SK-N-SH (cell line): ENCODE measurements around the gene GTF2H4. TPM values are rescaled to one million over a fixed set of nuclear protein-coding genes. Genes with fewer than 3 reads are reported as not detected.

ENCODE experiments used
- CTCF ChIA-PET: fragments of 300-600, 350-600 bp; formaldehyde crosslinking; extraction: SDS; loops from one replicate; lab custom pipeline; 2021; lab: Yijun Ruan, JAX
- POLR2A ChIA-PET: fragments of 350-600 bp; sonication (Branson Sonifier 250); formaldehyde crosslinking; extraction: SDS; loops from one replicate; lab custom pipeline; 2020; ENCODE audit warnings: antibody characterized with exemption, inconsistent platforms; lab: Yijun Ruan, JAX
- DNase-seq: peaks from one replicate; pipeline ENCODE4 v3.0.0; 2012
- H2AFZ ChIP-seq: fragments of 200-600 bp; sonication (generic); 2 replicates; pipeline ENCODE4 v1.8.1; 2016; ENCODE audit warnings: antibody characterized with exemption, mild to moderate bottlenecking, low read depth
- H3F3A ChIP-seq: fragments of 200-600 bp; sonication (generic); replicated peaks from 2 replicates; pipeline ENCODE3; 2016; ENCODE audit warnings: antibody characterized with exemption, mild to moderate bottlenecking; ENCODE audit not compliant: insufficient read depth
- H3K27ac ChIP-seq, 2 experiments: fragments of 200-500 bp in 1 of 2; fragments of 200-600 bp in 1 of 2; sonication (Bioruptor generic) in 1 of 2; sonication (generic), shearing (Covaris generic) in 1 of 2; 2 replicates each; pipeline versions ENCODE4 v1.5.1 to v1.6.1; 2014 to 2016; ENCODE audit warnings: low read depth in 2 of 2, inconsistent platforms in 1 of 2, low read length in 1 of 2, mild to moderate bottlenecking in 1 of 2, mixed read lengths in 1 of 2
- H3K27me3 ChIP-seq: fragments of 200-600 bp; sonication (generic), shearing (Covaris generic); 2 replicates; pipeline ENCODE4 v1.6.1; 2016; ENCODE audit warnings: mixed run types; ENCODE audit not compliant: insufficient read depth
- H3K36me3 ChIP-seq, 2 experiments: fragments of 200-500 bp in 1 of 2; fragments of 200-600 bp in 1 of 2; sonication (Bioruptor generic) in 1 of 2; sonication (generic) in 1 of 2; replicated peaks in 1 of 2; 2 replicates each; pipeline versions ENCODE3 to v1.5.1; 2014 to 2016; ENCODE audit warnings: low read length in 1 of 2, mild to moderate bottlenecking in 1 of 2; ENCODE audit not compliant: insufficient read depth in 2 of 2, control insufficient read depth in 1 of 2
- H3K4me1 ChIP-seq, 2 experiments: fragments of 200-500 bp in 1 of 2; fragments of 200-600 bp in 1 of 2; sonication (Bioruptor generic) in 1 of 2; sonication (generic), shearing (Covaris generic) in 1 of 2; 2 replicates each; pipeline versions ENCODE4 v1.5.1 to v1.6.1; 2014 to 2016; ENCODE audit warnings: low read depth in 1 of 2, low read length in 1 of 2, mixed run types in 1 of 2; ENCODE audit not compliant: insufficient read depth in 2 of 2, control insufficient read depth in 1 of 2
- H3K4me2 ChIP-seq: fragments of 200-600 bp; sonication (generic), shearing (Covaris generic); 2 replicates; pipeline ENCODE4 v1.6.1; 2017; ENCODE audit warnings: mixed run types
- H3K4me3 ChIP-seq, 2 experiments: fragments of 200-500 bp in 1 of 2; fragments of 200-600 bp in 1 of 2; sonication (Bioruptor generic) in 1 of 2; sonication (generic), shearing (Covaris generic) in 1 of 2; 2 replicates each; pipeline versions ENCODE4 v1.5.1 to v1.8.1; 2014 to 2016; ENCODE audit warnings: low read depth in 2 of 2, inconsistent platforms in 1 of 2, low read length in 1 of 2, mild to moderate bottlenecking in 1 of 2, mixed read lengths in 1 of 2, moderate library complexity in 1 of 2
- H3K79me2 ChIP-seq: fragments of 200-600 bp; sonication (generic); 2 replicates; pipeline ENCODE4 v1.8.1; 2017; ENCODE audit warnings: mild to moderate bottlenecking; ENCODE audit not compliant: insufficient read depth
- H3K9ac ChIP-seq: fragments of 200-600 bp; sonication (generic); 2 replicates; pipeline ENCODE4 v1.6.1; 2017; ENCODE audit warnings: mixed run types
- H3K9me2 ChIP-seq: fragments of 200-600 bp; sonication (generic); 2 replicates; pipeline ENCODE4 v1.6.1; 2017; ENCODE audit warnings: mixed run types
- H3K9me3 ChIP-seq: fragments of 200-600 bp; sonication (generic); 2 replicates; pipeline ENCODE4 v1.6.1; 2017; ENCODE audit warnings: mixed run types, mild to moderate bottlenecking, moderate library complexity
- H4K20me1 ChIP-seq: fragments of 200-600 bp; sonication (generic); 2 replicates; pipeline ENCODE4 v1.6.1; 2017; ENCODE audit warnings: mild to moderate bottlenecking, mixed run types; ENCODE audit not compliant: insufficient read depth
- CTCF ChIP-seq: fragments of 200-600 bp; sonication (generic); IDR thresholded peaks from 2 replicates; pipeline ENCODE4 v1.6.1; 2017; ENCODE audit warnings: antibody characterized with exemption, mild to moderate bottlenecking, moderate library complexity
- EP300 ChIP-seq, 2 experiments: IDR thresholded peaks; 2 replicates each; pipeline versions ENCODE4 v1.4.0 to v1.6.1; 2012; ENCODE audit warnings: borderline replicate concordance in 1 of 2, low read depth in 1 of 2, low read length in 1 of 2
- FOSL2 ChIP-seq: IDR thresholded peaks from 2 replicates; pipeline ENCODE4 v1.4.0; 2012; ENCODE audit warnings: low read depth, mild to moderate bottlenecking, moderate library complexity, borderline replicate concordance
- GATA2 ChIP-seq: sonication (generic); formaldehyde crosslinking; IDR thresholded peaks from 2 replicates; pipeline ENCODE4 v1.5.0; 2020; ENCODE audit warnings: mild to moderate bottlenecking, missing genetic modification reagents
- JUND ChIP-seq: IDR thresholded peaks from 2 replicates; pipeline ENCODE4 v1.4.0; 2012
- SMC3 ChIP-seq: IDR thresholded peaks from 2 replicates; pipeline ENCODE4 v1.6.1; 2012; ENCODE audit warnings: low read depth, low read length, improper control_type of control experiment
- TCF12 ChIP-seq: IDR thresholded peaks from 2 replicates; pipeline ENCODE4 v1.4.0; 2012
- YY1 ChIP-seq: IDR thresholded peaks from 2 replicates; pipeline ENCODE4 v1.4.0; 2012; ENCODE audit warnings: low read depth, mild to moderate bottlenecking
- WGBS: methylation state at CpG from one replicate; pipeline ENCODE4 v1.1.6; 2017; ENCODE audit warnings: low lambda C conversion rate; 5-methylcytosine and 5-hydroxymethylcytosine counted together
- polyA plus RNA-seq, 3 experiments: library from polyadenylated mRNA; depleted of rRNA; stranded (reverse); fragments of >200 nt; gene quantifications; 2 replicates each; pipeline ENCODE4 v1.2.3, GENCODE V29; 2012
- TF ChIP-seq, protein P1 (sequence below): IDR thresholded peaks from 2 replicates; pipeline ENCODE4 v1.6.1; 2012; ENCODE audit warnings: mild to moderate bottlenecking, low read depth, low read length, moderate library complexity
- TF ChIP-seq, protein P2 (sequence below): IDR thresholded peaks from 2 replicates; pipeline ENCODE4 v1.4.0; 2012; ENCODE audit warnings: low read depth, borderline replicate concordance
- TF ChIP-seq, protein P3 (sequence below): fragments of 150-350 bp; IDR thresholded peaks from 2 replicates; pipeline ENCODE4 v1.6.1; 2017; ENCODE audit warnings: antibody characterized with exemption, low read length, low read depth, borderline replicate concordance
- TF ChIP-seq, protein P4 (sequence below): IDR thresholded peaks from 2 replicates; pipeline ENCODE4 v1.4.0; 2012; ENCODE audit warnings: low read depth, borderline replicate concordance

The GTF2H4 gene
- polyA plus RNA-seq, 1 of the 3 experiments (the other 2 are of a cell fraction), result 30.7 TPM

DNA sequence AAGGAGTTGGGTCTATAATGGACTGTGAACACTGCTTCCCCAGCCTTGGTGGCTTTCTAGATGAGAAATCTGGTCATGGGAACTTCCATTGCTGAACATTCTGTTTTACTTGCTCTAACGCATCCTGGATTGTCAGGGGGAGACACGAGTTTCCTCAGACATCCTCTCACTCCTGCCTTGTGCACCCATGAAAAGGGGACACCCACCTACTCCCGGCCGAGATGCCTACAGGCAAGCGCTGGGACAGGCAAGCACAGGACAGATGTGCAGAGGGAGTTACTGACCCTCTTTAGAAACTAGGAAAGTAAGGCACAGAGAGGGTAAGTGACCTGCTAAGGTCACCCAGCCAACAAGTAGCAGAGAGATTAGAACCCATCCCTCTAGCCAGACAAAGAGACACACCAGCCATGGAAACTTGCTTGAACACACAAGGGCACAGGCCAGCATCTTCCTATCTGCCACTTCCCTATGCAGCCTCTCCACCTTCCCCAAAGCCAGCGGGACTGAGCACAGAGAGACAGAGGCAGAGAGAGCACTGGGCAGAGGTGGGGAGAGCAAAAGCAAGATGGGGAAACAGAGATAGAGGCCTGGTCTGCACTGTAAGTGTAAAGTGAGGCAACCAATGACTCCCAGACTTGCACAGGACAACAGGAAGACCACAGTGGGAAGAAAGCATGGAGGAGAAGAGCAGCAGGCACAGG, 24.8 kb downstream of the GTF2H4 start:
- H4K20me1 ChIP-seq, result no peaks in the 10 kb centered on the region
- H3K36me3 ChIP-seq, result no peaks in the 10 kb centered on the region
- no peaks in the 10 kb centered on the region for H3K79me2 ChIP-seq
- no peak for DNase-seq
- H3K4me2 ChIP-seq, result no peak overlapping the region
- H3K27me3 ChIP-seq, result no peaks in the 10 kb centered on the region
- no peaks in the 10 kb centered on the region for H3K4me1 ChIP-seq
- 56% methylated on average over 3 of the region's 6 CpGs for WGBS
- POLR2A ChIA-PET, result no interaction called here
- no peaks in the 10 kb centered on the region for H3K9me2 ChIP-seq
- H3K9ac ChIP-seq, result no peak overlapping the region
- H2AFZ ChIP-seq, result no peak overlapping the region
- CTCF ChIA-PET, result interaction anchor here (1.9 kb wide), 1 partner anchor 8 kb away, joined by 6 read pairs; the partner anchor contains the start of gene MUCL3
- no peaks in the 10 kb centered on the region for H3F3A ChIP-seq
- no peak overlapping the region for H3K27ac ChIP-seq
- no peaks in the 10 kb centered on the region for H3K9me3 ChIP-seq
- H3K4me3 ChIP-seq, result no peak overlapping the region
- TF ChIP-seq YY1 (no peak), FOSL2 (no peak), SMC3 (no peak), GATA2 (CRISPR knock-in tag) (no peak), EP300 (IDR thresholded peaks at IDR 0.05; ENCODE audit: borderline replicate concordance in 1 of 2, low read depth in 1 of 2, low read length in 1 of 2) (no peak), JUND (no peak)
- TF ChIP-seq, protein P1, sequence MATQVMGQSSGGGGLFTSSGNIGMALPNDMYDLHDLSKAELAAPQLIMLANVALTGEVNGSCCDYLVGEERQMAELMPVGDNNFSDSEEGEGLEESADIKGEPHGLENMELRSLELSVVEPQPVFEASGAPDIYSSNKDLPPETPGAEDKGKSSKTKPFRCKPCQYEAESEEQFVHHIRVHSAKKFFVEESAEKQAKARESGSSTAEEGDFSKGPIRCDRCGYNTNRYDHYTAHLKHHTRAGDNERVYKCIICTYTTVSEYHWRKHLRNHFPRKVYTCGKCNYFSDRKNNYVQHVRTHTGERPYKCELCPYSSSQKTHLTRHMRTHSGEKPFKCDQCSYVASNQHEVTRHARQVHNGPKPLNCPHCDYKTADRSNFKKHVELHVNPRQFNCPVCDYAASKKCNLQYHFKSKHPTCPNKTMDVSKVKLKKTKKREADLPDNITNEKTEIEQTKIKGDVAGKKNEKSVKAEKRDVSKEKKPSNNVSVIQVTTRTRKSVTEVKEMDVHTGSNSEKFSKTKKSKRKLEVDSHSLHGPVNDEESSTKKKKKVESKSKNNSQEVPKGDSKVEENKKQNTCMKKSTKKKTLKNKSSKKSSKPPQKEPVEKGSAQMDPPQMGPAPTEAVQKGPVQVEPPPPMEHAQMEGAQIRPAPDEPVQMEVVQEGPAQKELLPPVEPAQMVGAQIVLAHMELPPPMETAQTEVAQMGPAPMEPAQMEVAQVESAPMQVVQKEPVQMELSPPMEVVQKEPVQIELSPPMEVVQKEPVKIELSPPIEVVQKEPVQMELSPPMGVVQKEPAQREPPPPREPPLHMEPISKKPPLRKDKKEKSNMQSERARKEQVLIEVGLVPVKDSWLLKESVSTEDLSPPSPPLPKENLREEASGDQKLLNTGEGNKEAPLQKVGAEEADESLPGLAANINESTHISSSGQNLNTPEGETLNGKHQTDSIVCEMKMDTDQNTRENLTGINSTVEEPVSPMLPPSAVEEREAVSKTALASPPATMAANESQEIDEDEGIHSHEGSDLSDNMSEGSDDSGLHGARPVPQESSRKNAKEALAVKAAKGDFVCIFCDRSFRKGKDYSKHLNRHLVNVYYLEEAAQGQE, result no peak
- TF ChIP-seq, protein P2, sequence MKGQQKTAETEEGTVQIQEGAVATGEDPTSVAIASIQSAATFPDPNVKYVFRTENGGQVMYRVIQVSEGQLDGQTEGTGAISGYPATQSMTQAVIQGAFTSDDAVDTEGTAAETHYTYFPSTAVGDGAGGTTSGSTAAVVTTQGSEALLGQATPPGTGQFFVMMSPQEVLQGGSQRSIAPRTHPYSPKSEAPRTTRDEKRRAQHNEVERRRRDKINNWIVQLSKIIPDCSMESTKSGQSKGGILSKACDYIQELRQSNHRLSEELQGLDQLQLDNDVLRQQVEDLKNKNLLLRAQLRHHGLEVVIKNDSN, result no peak
- TF ChIP-seq, protein P3, sequence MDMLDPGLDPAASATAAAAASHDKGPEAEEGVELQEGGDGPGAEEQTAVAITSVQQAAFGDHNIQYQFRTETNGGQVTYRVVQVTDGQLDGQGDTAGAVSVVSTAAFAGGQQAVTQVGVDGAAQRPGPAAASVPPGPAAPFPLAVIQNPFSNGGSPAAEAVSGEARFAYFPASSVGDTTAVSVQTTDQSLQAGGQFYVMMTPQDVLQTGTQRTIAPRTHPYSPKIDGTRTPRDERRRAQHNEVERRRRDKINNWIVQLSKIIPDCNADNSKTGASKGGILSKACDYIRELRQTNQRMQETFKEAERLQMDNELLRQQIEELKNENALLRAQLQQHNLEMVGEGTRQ, result no peak

DNA sequence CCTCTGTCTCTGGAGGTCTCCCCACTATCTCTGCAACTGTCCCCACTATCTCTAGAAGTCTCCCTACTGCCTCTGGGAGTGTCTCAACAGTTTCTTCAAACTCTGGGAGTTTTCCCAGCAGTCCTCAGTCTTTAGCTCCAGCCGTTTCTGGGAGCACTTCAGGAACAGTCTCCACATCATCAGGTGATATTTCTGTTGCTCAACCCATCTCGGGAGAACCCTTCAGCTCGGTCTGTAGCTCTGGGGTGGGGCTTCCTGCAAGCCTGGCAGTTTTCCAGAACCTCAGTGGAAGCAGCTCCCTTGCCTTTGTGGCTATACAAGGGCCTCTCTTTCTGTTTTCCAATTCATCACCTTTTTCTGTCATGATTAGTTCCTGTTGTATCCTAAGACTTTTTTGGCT, 27.0 kb downstream of the GTF2H4 start:
- H3K9me3 ChIP-seq, result no peaks in the 10 kb centered on the region
- H3K4me3 ChIP-seq, result no peak overlapping the region
- WGBS, result 18% methylated on average over 3 of the region's 3 CpGs
- CTCF ChIA-PET, result interaction anchor here (0.9 to 2.6 kb wide), 2 partner anchors 20 to 58 kb away, joined by 3 to 9 read pairs; partner anchors contain the start of gene VARS2
- H3K27ac ChIP-seq, result no peak overlapping the region
- no peaks in the 10 kb centered on the region for H3K36me3 ChIP-seq
- H2AFZ ChIP-seq, result no peak overlapping the region
- H3K79me2 ChIP-seq, result no peaks in the 10 kb centered on the region
- H4K20me1 ChIP-seq, result no peaks in the 10 kb centered on the region
- POLR2A ChIA-PET, result no interaction called here
- TF ChIP-seq, protein P3, result no peak
- TF ChIP-seq TCF12 (no peak), EP300 (IDR thresholded peaks at IDR 0.05; ENCODE audit: borderline replicate concordance in 1 of 2, low read depth in 1 of 2, low read length in 1 of 2) (no peak), CTCF (no peak)
- TF ChIP-seq, protein P4, sequence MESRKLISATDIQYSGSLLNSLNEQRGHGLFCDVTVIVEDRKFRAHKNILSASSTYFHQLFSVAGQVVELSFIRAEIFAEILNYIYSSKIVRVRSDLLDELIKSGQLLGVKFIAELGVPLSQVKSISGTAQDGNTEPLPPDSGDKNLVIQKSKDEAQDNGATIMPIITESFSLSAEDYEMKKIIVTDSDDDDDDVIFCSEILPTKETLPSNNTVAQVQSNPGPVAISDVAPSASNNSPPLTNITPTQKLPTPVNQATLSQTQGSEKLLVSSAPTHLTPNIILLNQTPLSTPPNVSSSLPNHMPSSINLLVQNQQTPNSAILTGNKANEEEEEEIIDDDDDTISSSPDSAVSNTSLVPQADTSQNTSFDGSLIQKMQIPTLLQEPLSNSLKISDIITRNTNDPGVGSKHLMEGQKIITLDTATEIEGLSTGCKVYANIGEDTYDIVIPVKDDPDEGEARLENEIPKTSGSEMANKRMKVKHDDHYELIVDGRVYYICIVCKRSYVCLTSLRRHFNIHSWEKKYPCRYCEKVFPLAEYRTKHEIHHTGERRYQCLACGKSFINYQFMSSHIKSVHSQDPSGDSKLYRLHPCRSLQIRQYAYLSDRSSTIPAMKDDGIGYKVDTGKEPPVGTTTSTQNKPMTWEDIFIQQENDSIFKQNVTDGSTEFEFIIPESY, result no peak
- no peaks in the 10 kb centered on the region for H3F3A ChIP-seq
- no peak overlapping the region for H3K4me2 ChIP-seq
- no peaks in the 10 kb centered on the region for H3K9me2 ChIP-seq
- no peak overlapping the region for H3K9ac ChIP-seq
- H3K4me1 ChIP-seq, result no peaks in the 10 kb centered on the region
- DNase-seq, result no peak
- no peaks in the 10 kb centered on the region for H3K27me3 ChIP-seq
